ENCODE results near the gene IFIT1.
"Not testable (repeated sequence)": the region's sequence is repeated elsewhere in the genome, so short reads cannot be mapped to it uniquely, and the experiment has no call there.

IFIT1 gene

DNA sequence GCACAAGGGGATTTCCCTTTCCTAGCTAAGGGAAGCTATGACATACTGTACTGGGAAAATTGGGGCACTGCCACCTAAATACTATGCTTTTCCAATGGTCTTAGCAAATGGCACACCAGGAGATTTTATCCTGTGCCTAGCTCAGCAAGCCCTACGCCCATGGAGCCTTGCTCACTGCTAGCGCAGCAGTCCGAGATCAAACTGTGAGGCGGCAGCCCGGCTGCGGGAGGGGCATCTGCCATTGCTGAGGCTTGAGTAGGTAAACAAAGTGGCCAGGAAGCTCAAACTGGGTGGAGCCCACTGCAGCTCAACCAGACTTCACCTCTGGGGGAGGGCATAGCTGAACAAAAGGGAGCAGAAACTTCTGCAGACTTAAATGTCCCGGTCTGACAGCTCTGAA, 52.4 kb downstream of the IFIT1 start:
- FAIRE-seq, result not testable (repeated sequence)

DNA sequence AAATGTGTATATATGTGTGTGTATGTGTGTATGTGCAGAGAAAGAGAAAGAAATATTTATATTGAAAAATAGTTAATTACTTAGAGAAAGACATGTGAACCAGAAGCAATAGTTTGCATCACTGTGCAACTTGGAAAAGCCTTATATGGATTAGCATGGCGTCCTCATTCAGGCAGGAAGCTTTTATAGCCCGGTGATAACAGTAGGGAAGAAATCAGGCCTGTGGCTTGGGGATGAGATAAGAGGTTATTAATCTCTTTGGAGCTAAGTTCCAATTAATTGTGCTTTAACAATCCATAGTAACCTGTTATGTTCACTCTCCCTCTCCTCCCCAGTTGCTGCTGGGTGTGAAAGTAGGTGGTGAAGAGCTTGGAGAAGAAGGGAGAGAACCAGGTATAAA, 58.5 kb downstream of the IFIT1 start:
- no peak for FAIRE-seq

DNA sequence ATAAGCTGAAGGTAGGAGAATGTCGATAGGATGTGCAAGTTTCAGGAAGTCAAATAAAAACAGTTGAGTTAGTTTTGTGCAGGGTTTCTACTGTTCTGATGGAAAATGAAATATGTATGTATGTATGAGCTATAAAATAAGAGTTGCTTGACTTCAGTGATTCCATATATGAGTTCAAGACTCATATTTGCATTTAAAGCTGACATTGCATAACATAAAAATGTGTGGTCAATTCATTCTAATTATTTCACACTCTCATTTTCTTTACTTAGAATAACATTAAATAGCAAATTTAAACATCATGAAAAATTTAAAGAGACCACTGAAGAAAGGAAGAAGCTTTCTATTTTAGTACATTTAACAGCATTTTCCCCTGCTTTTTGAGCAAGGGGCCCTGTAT, 59.8 kb downstream of the IFIT1 start:
- no peak for FAIRE-seq

GRCh38 chr10:89454561-89455347, 62.3 kb downstream of the IFIT1 start:
- no peak for FAIRE-seq
